AG09309 (cell line): ENCODE results near the gene LMX1A.

Experiments used
- DNase-seq: peaks from one replicate; pipeline ENCODE4 v3.0.0-alpha.2; 2010; ENCODE audit warnings: low read depth
- H3K4me3 ChIP-seq: 2 replicates; pipeline ENCODE4 v1.5.1; 2011; ENCODE audit warnings: mild to moderate bottlenecking, low read depth, low read length, moderate library complexity; ENCODE audit not compliant: control insufficient read depth
- TF ChIP-seq, protein P1 (sequence below): IDR thresholded peaks from 2 replicates; pipeline ENCODE4 v1.5.1; 2011; ENCODE audit warnings: mild to moderate bottlenecking, low read depth, low read length, inconsistent platforms; ENCODE audit not compliant: insufficient read depth, control insufficient read depth; ENCODE audit errors: missing control alignments

The LMX1A gene

DNA sequence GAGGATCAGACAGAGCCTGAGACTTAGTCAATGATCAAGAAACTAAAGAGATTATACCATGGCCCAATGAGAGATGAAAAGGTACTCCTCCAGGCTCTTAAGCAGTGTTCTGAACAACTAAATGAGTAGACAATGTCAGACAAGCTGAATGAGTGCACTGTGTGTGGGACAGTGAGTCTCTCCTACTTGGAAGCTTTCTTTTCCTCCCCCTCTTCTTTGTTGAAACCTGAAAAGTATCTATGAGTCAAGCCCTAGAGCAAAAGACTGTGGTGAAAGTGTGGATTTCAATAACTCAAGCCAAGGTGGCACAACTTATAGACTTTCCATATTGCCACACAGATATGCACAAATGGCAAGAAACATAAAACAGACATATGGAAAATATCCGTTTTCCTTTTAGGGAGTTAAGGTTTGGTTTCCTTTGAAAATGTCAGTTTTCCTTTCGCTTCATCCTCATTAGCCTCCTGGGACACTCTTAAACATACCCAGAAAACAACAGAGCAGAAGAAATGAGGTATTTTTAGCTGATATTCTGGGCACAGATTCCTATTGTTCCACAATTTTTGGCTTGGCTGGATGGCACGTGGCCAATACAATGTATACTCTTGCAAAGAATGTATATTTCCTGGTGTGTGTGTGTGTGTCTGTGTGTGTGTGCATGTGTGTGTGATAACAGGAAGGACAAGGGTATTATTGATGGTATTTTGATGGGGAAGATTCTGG lies 96.6 kb downstream of the LMX1A start:
- no peak for DNase-seq
- no peak overlapping the region for H3K4me3 ChIP-seq
- TF ChIP-seq, protein P1, sequence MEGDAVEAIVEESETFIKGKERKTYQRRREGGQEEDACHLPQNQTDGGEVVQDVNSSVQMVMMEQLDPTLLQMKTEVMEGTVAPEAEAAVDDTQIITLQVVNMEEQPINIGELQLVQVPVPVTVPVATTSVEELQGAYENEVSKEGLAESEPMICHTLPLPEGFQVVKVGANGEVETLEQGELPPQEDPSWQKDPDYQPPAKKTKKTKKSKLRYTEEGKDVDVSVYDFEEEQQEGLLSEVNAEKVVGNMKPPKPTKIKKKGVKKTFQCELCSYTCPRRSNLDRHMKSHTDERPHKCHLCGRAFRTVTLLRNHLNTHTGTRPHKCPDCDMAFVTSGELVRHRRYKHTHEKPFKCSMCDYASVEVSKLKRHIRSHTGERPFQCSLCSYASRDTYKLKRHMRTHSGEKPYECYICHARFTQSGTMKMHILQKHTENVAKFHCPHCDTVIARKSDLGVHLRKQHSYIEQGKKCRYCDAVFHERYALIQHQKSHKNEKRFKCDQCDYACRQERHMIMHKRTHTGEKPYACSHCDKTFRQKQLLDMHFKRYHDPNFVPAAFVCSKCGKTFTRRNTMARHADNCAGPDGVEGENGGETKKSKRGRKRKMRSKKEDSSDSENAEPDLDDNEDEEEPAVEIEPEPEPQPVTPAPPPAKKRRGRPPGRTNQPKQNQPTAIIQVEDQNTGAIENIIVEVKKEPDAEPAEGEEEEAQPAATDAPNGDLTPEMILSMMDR, result no peak

DNA sequence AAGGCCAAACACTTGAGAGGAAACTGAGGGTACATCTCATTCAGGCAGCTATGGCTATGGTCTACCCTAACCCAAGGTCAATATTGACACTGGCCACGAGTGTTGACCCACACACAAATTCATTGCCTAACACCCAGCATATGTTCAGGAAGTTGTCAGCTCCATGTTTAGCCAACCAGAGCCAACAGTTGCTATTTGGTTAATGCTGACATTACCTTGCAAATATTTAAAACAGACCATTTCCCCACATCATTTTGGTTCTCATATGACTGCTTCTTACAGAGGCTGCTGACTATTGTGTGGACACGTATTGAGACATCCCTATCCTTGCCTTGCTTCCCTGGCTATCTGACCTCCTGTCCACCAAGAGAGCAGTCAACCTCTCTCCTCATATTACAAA lies 97.3 kb downstream of the LMX1A start:
- no peak overlapping the region for H3K4me3 ChIP-seq
- DNase-seq, result no peak
- TF ChIP-seq, protein P1, result no peak

DNA sequence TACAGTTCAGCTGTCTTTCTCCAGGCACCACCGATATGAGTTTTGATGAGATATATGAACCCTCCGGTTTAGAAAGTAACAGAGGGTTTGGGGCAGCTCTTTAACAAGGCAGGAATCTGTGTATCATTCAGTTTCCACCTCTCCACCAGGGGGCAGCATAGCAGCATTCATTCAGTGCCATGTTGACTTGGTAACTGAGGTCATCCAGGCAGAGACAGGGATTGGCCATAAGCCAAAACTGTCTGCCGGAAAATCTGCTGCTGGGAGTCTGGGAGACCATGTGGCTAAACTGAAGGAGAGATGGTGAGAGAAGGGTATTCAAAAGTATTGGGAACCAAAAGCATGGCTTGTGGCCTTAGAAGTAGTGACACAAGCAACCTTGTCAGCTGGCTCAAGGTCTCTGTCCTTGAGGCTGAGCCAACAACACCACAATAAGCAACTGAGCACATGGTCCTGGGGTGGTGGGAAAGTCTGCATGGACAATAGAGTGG lies 98.5 kb downstream of the LMX1A start:
- peak; percentile 14 for DNase-seq

DNA sequence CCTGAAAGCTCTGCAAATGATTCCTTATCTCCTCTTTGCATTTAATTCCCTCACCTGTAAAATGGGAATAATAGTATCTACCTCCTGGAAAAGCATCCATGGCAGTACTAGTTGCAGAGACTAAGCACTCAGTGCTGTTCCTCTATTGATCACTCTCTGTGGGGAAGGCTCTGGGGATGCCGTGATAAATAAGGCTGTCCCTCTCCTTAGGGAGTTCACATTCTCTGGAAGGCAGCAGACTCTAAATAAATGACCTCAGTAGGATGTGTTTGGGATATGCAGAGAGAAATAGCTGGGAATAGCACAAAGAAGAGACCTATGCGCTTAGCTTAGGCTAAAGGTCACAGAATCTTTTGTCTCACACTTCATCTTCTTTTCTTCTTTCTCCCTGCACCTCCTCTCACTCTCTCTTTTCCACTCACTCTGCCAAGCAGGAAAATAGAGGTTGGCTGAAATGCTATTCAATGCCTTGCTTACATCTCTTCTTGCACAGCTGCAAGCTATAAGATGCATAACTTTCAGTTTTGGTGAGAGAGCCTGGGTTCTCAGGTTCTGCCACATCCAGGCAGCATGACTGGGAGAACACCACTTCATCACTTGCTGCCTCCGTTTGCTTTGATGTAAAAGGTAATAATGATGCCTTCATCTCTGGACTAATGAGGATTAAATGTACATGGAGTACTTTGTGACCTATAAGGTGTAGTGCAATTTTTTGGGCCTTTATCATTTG lies 101.5 kb downstream of the LMX1A start:
- H3K4me3 ChIP-seq, result no peak overlapping the region
- TF ChIP-seq, protein P1, result no peak
- no peak for DNase-seq

More for the DNA sequence above, 98.5 kb downstream of the LMX1A start:
- H3K4me3 ChIP-seq, result no peak overlapping the region
- TF ChIP-seq, protein P1, result peak; percentile 73

DNA sequence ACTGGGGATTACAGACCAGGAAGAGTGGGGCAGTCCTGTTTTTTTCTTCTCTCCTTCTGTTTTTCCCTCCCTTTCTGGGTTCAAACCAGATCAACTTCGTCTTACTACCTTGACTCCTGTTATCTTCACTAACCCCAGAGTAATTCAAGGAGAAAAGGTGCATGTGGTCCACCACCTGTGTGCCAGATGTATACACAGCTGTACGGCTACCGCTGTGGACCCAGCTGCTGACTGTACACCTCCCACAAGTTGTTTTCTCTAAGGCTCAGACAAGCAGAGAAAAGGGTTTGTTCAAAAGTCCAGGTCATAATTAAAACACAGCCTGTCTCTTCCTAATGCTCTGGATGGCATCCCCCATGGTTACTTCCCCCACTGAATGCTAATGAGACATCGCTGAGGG lies 102.1 kb downstream of the LMX1A start:
- DNase-seq, result no peak
- H3K4me3 ChIP-seq, result no peak overlapping the region

DNA sequence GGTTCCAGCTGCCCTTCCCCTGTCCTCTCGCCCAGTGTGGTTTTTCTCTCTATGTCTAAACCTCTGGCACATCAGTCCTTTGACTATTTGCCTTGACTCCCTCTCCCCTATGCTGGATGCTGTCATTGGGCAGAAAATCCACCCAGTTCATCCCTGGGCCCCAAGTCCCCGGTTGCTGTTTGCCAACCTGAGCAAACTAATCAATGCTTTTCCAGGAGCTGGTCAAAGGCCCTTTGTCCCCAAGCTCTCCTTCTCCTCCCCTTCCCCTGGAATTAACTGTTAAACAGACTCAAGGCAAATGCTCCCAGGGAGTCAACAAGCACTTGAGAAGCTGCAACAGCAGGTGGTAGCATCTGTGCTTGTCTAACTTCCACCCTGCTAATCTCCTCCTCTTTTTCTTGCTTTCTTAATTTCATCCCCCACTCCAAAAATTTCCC lies 102.7 kb downstream of the LMX1A start:
- H3K4me3 ChIP-seq, result no peak overlapping the region
- TF ChIP-seq, protein P1, result no peak
- no peak for DNase-seq

More for the DNA sequence above, 102.1 kb downstream of the LMX1A start:
- TF ChIP-seq, protein P1, result no peak
